Natural killer cell (primary cell): Measurements from ENCODE around the gene MC2R. TPM values are rescaled to one million over a fixed set of nuclear protein-coding genes. Genes with fewer than 3 reads are reported as not detected.

Experiments
- ATAC-seq, 3 donors: fragments of 150-1000 bp in 2 of 3; fragments of 200-7000 bp in 1 of 3; cut with Tn5 transposase; 1 replicate in 1 of 3; 2 replicates in 2 of 3; pipeline ENCODE4 v1.10.0; 2021; ENCODE audit warnings: mild to moderate bottlenecking in 2 of 3, moderate library complexity in 2 of 3
- DNase-seq, 2 donors: peaks; one replicate each; pipeline versions ENCODE4 v3.0.0 to v3.0.0-alpha.2; 2013 to 2021; ENCODE audit warnings: mixed read lengths in 1 of 2
- H3K27ac ChIP-seq: one replicate; pipeline ENCODE4 v1.5.1; 2013; ENCODE audit warnings: mild to moderate bottlenecking, low read length
- H3K27me3 ChIP-seq: one replicate; pipeline ENCODE4 v1.6.1; 2013; ENCODE audit warnings: low read length; ENCODE audit not compliant: control insufficient read depth, insufficient read depth
- H3K36me3 ChIP-seq: one replicate; pipeline ENCODE4 v1.6.1; 2013; ENCODE audit warnings: low read length; ENCODE audit not compliant: control insufficient read depth, insufficient read depth
- H3K4me1 ChIP-seq: one replicate; pipeline ENCODE4 v1.6.1; 2013; ENCODE audit warnings: low read length; ENCODE audit not compliant: control insufficient read depth, insufficient read depth
- H3K4me3 ChIP-seq: one replicate; pipeline ENCODE4 v1.5.1; 2013; ENCODE audit warnings: low read length
- H3K9me3 ChIP-seq: one replicate; pipeline ENCODE4 v1.6.1; 2013; ENCODE audit warnings: low read length; ENCODE audit not compliant: control insufficient read depth, insufficient read depth
- H3K27ac Mint-ChIP-seq, 2 donors: one replicate each; pipeline ENCODE4 v1.8.0; 2022; ENCODE audit warnings: mild to moderate bottlenecking in 2 of 2, mixed read lengths in 2 of 2, moderate library complexity in 1 of 2
- H3K27me3 Mint-ChIP-seq, 2 donors: one replicate each; pipeline ENCODE4 v1.8.0; 2022; ENCODE audit warnings: low read depth in 2 of 2, mixed read lengths in 2 of 2
- H3K36me3 Mint-ChIP-seq: one replicate; pipeline ENCODE4 v1.8.0; 2022; ENCODE audit warnings: mixed read lengths
- H3K4me1 Mint-ChIP-seq, 2 donors: one replicate each; pipeline ENCODE4 v1.8.0; 2022; ENCODE audit warnings: mixed read lengths in 2 of 2
- H3K4me3 Mint-ChIP-seq: one replicate; pipeline ENCODE4 v1.8.0; 2022; ENCODE audit warnings: mild to moderate bottlenecking, moderate library complexity, mixed read lengths
- H3K9me3 Mint-ChIP-seq, 2 donors: one replicate each; pipeline ENCODE4 v1.8.0; 2022; ENCODE audit warnings: mixed read lengths in 2 of 2
- CTCF ChIP-seq: fragments of 200-600 bp; IDR thresholded peaks from one replicate; pipeline ENCODE4 v1.8.0; 2022; ENCODE audit warnings: antibody characterized with exemption
- WGBS: methylation state at CpG from one replicate; pipeline ENCODE4 v1.1.7; 2013; ENCODE audit warnings: missing lambda C conversion rate; ENCODE audit not compliant: insufficient coverage; 5-methylcytosine and 5-hydroxymethylcytosine counted together
- intact Hi-C: fragments of 100-400 bp; cut with micrococcal nuclease; formaldehyde crosslinking; loops from one replicate; pipeline ENCODE4 v1.14.2; 2022
- total RNA-seq, 4 donors: library from RNA; stranded (reverse); fragments of 120-200 nt in 1 of 4; gene quantifications; one replicate each; pipeline versions ENCODE4 v1.2.3 to v1.2.4, GENCODE V29; 2013 to 2022

Gene MC2R
- total RNA-seq, 3 donors from 2014 or later (not counting 1 experiment from before 2014, with no cell fraction given): not detected

- Mint-ChIP-seq H3K27me3 (no peaks in the 10 kb centered on the region), H3K36me3 (no peaks in the 10 kb centered on the region), H3K4me3 (no peak overlapping the region), H3K4me1 (no peaks in the 10 kb centered on the region), H3K9me3 (no peaks in the 10 kb centered on the region), H3K27ac (no peak overlapping the region)
- intact Hi-C loops: no loop called here
- no peaks in the 10 kb centered on the region for H3K27me3 ChIP-seq
- H3K9me3 ChIP-seq: no peaks in the 10 kb centered on the region
- WGBS: 91% methylated on average over 9 of the region's 9 CpGs
- no peak overlapping the region for H3K4me3 ChIP-seq
- DNase-seq: no peak
- TF ChIP-seq CTCF: no peak
- no peaks in the 10 kb centered on the region for H3K36me3 ChIP-seq
- H3K4me1 ChIP-seq: no peaks in the 10 kb centered on the region
- ATAC-seq: no peak
- no peak overlapping the region for H3K27ac ChIP-seq
Measured at GRCh38 chr18:13912601-13913000, 2.7 kb downstream of the MC2R start.

GRCh38 chr18:13910986-13911385, 4.3 kb downstream of the MC2R start:
- Histone ChIP-seq H3K4me1 (no peaks in the 10 kb centered on the region), H3K4me3 (no peak overlapping the region), H3K27ac (no peak overlapping the region), H3K27me3 (no peaks in the 10 kb centered on the region), H3K36me3 (no peaks in the 10 kb centered on the region), H3K9me3 (no peaks in the 10 kb centered on the region)
- H3K27me3 Mint-ChIP-seq: no peaks in the 10 kb centered on the region
- WGBS: 87% methylated on average over 6 of the region's 6 CpGs
- no peak for DNase-seq
- intact Hi-C loops: no loop called here
- H3K27ac Mint-ChIP-seq: no peak overlapping the region
- no peak for TF ChIP-seq CTCF
- H3K9me3 Mint-ChIP-seq: no peaks in the 10 kb centered on the region
- no peaks in the 10 kb centered on the region for H3K4me1 Mint-ChIP-seq
- H3K4me3 Mint-ChIP-seq: no peak overlapping the region
- no peaks in the 10 kb centered on the region for H3K36me3 Mint-ChIP-seq
- no peak for ATAC-seq

DNA sequence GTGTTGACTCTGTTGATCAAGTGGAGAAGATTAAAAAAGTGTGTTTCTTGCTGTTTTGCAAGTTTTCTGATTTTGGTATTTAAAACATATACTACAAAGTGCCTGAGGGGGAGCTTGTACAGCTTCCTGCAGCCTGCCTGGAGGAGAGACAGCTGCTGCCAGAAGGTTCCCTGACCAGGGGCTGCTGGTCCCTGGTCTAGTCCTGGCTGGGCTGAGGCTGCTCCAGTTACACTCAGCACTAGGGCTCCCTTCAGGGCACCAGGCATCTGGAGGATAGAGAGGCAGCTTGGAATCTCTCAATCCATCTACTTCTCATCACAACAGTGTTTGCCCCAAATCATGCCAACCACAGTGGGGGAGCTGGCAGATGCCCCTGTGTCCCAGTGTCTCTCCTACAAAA, 4.8 kb downstream of the MC2R start:
- Histone ChIP-seq H3K36me3 (no peaks in the 10 kb centered on the region), H3K4me1 (no peaks in the 10 kb centered on the region), H3K4me3 (no peak overlapping the region), H3K27ac (no peak overlapping the region), H3K27me3 (no peaks in the 10 kb centered on the region), H3K9me3 (no peaks in the 10 kb centered on the region)
- no peaks in the 10 kb centered on the region for H3K36me3 Mint-ChIP-seq
- no peaks in the 10 kb centered on the region for H3K4me1 Mint-ChIP-seq
- intact Hi-C loops: no loop called here
- H3K9me3 Mint-ChIP-seq: no peaks in the 10 kb centered on the region
- DNase-seq: no peak
- TF ChIP-seq CTCF: no peak
- no peaks in the 10 kb centered on the region for H3K27me3 Mint-ChIP-seq
- ATAC-seq: no peak
- no peak overlapping the region for H3K4me3 Mint-ChIP-seq
- H3K27ac Mint-ChIP-seq: no peak overlapping the region

DNA sequence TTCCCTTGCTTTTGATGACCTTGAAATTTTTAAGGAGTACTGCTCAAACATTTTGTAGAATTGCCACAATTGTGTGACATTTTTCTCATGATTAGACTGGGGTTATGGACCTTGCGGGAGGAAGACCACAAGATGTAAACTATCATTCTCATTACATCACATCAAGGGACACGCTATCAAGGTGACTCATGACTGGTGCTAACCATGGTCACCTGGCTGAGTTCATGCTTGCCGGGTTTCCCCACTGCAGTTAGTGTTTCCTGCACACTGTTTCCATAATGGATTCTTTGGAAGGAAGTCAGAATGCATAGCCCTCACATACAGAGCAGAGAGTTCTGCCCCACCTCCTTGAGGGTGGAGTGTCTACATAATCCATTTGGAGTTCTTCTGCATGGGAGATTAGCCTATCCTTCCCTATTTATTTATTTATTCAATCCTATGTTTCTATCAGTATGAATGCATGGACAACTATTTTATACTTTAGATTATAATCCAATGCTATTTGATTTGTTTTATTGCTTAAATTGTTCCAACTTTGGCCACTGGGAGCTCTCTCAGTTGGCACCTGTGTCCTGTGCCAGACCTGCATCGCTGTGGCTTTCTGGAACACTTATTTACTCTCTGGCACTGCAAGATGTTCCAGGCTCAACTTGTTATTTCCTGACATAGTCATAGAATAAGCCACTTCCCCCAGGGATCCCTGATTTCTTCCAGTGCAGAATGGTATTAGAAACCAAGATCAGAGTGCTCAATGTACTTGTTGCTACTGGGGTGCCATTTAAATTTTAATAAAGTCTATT, 6.0 kb downstream of the MC2R start:
- no peaks in the 10 kb centered on the region for H3K36me3 Mint-ChIP-seq

More for the DNA sequence above, 6.0 kb downstream of the MC2R start:
- no peaks in the 10 kb centered on the region for H3K9me3 ChIP-seq
- 74% methylated on average over 4 of the region's 4 CpGs for WGBS
- Mint-ChIP-seq H3K27me3 (no peaks in the 10 kb centered on the region), H3K4me3 (no peak overlapping the region), H3K27ac (no peak overlapping the region), H3K4me1 (no peaks in the 10 kb centered on the region), H3K9me3 (no peaks in the 10 kb centered on the region)
- intact Hi-C loops: no loop called here
- DNase-seq (no peak), ATAC-seq (no peak)
- no peaks in the 10 kb centered on the region for H3K4me1 ChIP-seq
- no peaks in the 10 kb centered on the region for H3K27me3 ChIP-seq
- no peak overlapping the region for H3K4me3 ChIP-seq
- TF ChIP-seq CTCF: no peak
- no peak overlapping the region for H3K27ac ChIP-seq
- no peaks in the 10 kb centered on the region for H3K36me3 ChIP-seq
